Endothelial cell (in vitro differentiated cells): Measurements from ENCODE around the gene CKAP4. TPM values are rescaled to one million over a fixed set of nuclear protein-coding genes. Genes with fewer than 3 reads are reported as not detected.

Experiments used
- DNase-seq: peaks from one replicate; pipeline ENCODE4 v3.0.0; 2021; ENCODE audit warnings: low spot score
- H3K27ac Mint-ChIP-seq: one replicate; pipeline ENCODE4 v1.8.0; 2021; ENCODE audit warnings: mixed read lengths, inconsistent platforms; ENCODE audit not compliant: unreplicated experiment
- H3K27me3 Mint-ChIP-seq: one replicate; pipeline ENCODE4 v1.8.0; 2021; ENCODE audit warnings: mild to moderate bottlenecking, moderate library complexity, mixed read lengths, inconsistent platforms; ENCODE audit not compliant: unreplicated experiment
- H3K36me3 Mint-ChIP-seq: one replicate; pipeline ENCODE4 v1.8.0; 2021; ENCODE audit warnings: mild to moderate bottlenecking, low read depth, mixed read lengths, inconsistent platforms; ENCODE audit not compliant: unreplicated experiment
- H3K4me1 Mint-ChIP-seq: one replicate; pipeline ENCODE4 v1.8.0; 2021; ENCODE audit warnings: mild to moderate bottlenecking, mixed read lengths, inconsistent platforms; ENCODE audit not compliant: unreplicated experiment
- H3K4me3 Mint-ChIP-seq: one replicate; pipeline ENCODE4 v1.8.0; 2021; ENCODE audit warnings: mild to moderate bottlenecking, mixed read lengths, inconsistent platforms; ENCODE audit not compliant: unreplicated experiment
- H3K9me3 Mint-ChIP-seq: one replicate; pipeline ENCODE4 v1.8.0; 2021; ENCODE audit warnings: mixed read lengths, inconsistent platforms; ENCODE audit not compliant: unreplicated experiment
- CTCF ChIP-seq: fragments of 200-600 bp; sonication (generic); IDR thresholded peaks from one replicate; pipeline ENCODE4 v1.5.0; 2021; ENCODE audit warnings: antibody characterized with exemption; ENCODE audit not compliant: unreplicated experiment
- total RNA-seq: library from RNA; stranded (reverse); fragmentation: NEBNext Ultra II Directional; extraction: Animal tissue kit (Norgen Biotek cat#: 25700); gene quantifications from one replicate; pipeline ENCODE4 v1.2.1, GENCODE V29; 2021; ENCODE audit not compliant: unreplicated experiment

The CKAP4 gene
- total RNA-seq, 1 donor from 2014 or later, result 76.7 TPM

- no peak for TF ChIP-seq CTCF
- DNase-seq, result no peak
- H3K4me1 Mint-ChIP-seq, result peaks cover 18% of the 10 kb centered on the region
- no peak overlapping the region for H3K27ac Mint-ChIP-seq
- H3K9me3 Mint-ChIP-seq, result no peaks in the 10 kb centered on the region
- H3K36me3 Mint-ChIP-seq, result peaks cover 4% of the 10 kb centered on the region
- H3K4me3 Mint-ChIP-seq, result peak overlapping the region; percentile 81
- H3K27me3 Mint-ChIP-seq, result no peaks in the 10 kb centered on the region
These were observed 1.8 kb upstream of the CKAP4 start for GRCh38 chr12:106249411-106250135.

- Mint-ChIP-seq H3K9me3 (no peaks in the 10 kb centered on the region), H3K4me1 (peaks cover 18% of the 10 kb centered on the region), H3K27me3 (no peaks in the 10 kb centered on the region), H3K36me3 (peaks cover 4% of the 10 kb centered on the region), H3K27ac (no peak overlapping the region), H3K4me3 (peak overlapping the region; percentile 88)
- no peak for TF ChIP-seq CTCF
- no peak for DNase-seq
These were observed 1.1 kb upstream of the CKAP4 start for GRCh38 chr12:106248846-106249371.

- no peaks in the 10 kb centered on the region for H3K27me3 Mint-ChIP-seq
- no peak for TF ChIP-seq CTCF
- peak overlapping the region; percentile 88 for H3K4me3 Mint-ChIP-seq
- DNase-seq, result peak; percentile 32
- H3K27ac Mint-ChIP-seq, result no peak overlapping the region
- H3K9me3 Mint-ChIP-seq, result no peaks in the 10 kb centered on the region
- peaks cover 4% of the 10 kb centered on the region for H3K36me3 Mint-ChIP-seq
- peaks cover 18% of the 10 kb centered on the region for H3K4me1 Mint-ChIP-seq
These were observed 559 bp upstream of the CKAP4 start for GRCh38 chr12:106248312-106248845.

GRCh38 chr12:106246891-106247673 lies 738 bp downstream of the CKAP4 start:
- Mint-ChIP-seq H3K4me3 (peak overlapping the region; percentile 76), H3K9me3 (no peaks in the 10 kb centered on the region), H3K4me1 (peaks cover 18% of the 10 kb centered on the region), H3K36me3 (peaks cover 4% of the 10 kb centered on the region), H3K27ac (no peak overlapping the region), H3K27me3 (no peaks in the 10 kb centered on the region)
- DNase-seq, result peak; percentile 64
- TF ChIP-seq CTCF, result no peak
